HEK293T (cell line): ENCODE results near the gene RPS19BP1.

ENCODE experiments used
- ELF4 ChIP-seq: fragments of 450-650 bp; IDR thresholded peaks from 2 replicates; pipeline ENCODE4 v1.6.1; 2017; ENCODE audit warnings: antibody characterized with exemption
- FOXK2 ChIP-seq: fragments of 450-650 bp; IDR thresholded peaks from 2 replicates; pipeline ENCODE4 v1.6.1; 2016; ENCODE audit warnings: mild to moderate bottlenecking
- TARDBP ChIP-seq: fragments of 450-650 bp; IDR thresholded peaks from 2 replicates; pipeline ENCODE4 v1.6.1; 2016
- ZNF384 ChIP-seq: fragments of 450-650 bp; IDR thresholded peaks from 2 replicates; pipeline ENCODE4 v1.6.1; 2016

GRCh38 chr22:39581303-39581702 is 48.8 kb upstream of the RPS19BP1 start:
- no peak for TF ChIP-seq ZNF384
- no peak for TF ChIP-seq TARDBP
- no peak for TF ChIP-seq FOXK2
- TF ChIP-seq ELF4 = no peak
